Stimulated activated CD8-positive, alpha-beta memory T cell treated with anti-CD3 and anti-CD28 coated beads, Interleukin-7, amount 100 ng/mL, for 24 hours (primary cell): Measurements from ENCODE around the gene ANKH.

ENCODE experiments used
- DNase-seq: peaks from one replicate; pipeline ENCODE4 v3.0.0-alpha.2; 2020; ENCODE audit warnings: low read depth

The ANKH gene

GRCh38 chr5:14790911-14791310, 80.7 kb downstream of the ANKH start:
- no peak for DNase-seq

- DNase-seq: no peak
Measured at GRCh38 chr5:14790220-14790619, 81.4 kb downstream of the ANKH start.

- DNase-seq: no peak
Measured at GRCh38 chr5:14787801-14788579, 83.6 kb downstream of the ANKH start.

GRCh38 chr5:14783691-14784090, 87.9 kb downstream of the ANKH start:
- DNase-seq: no peak

GRCh38 chr5:14782591-14782990, 89.0 kb downstream of the ANKH start:
- no peak for DNase-seq

- DNase-seq: no peak
Measured at GRCh38 chr5:14781106-14781505, 90.5 kb downstream of the ANKH start.

- DNase-seq: no peak
Measured at GRCh38 chr5:14779975-14780374, 91.6 kb downstream of the ANKH start.

GRCh38 chr5:14778792-14779070, 92.8 kb downstream of the ANKH start:
- no peak for DNase-seq

- DNase-seq: no peak
Measured at GRCh38 chr5:14777932-14778791, 93.4 kb downstream of the ANKH start.

GRCh38 chr5:14777187-14777586, 94.4 kb downstream of the ANKH start:
- DNase-seq: no peak

- no peak for DNase-seq
Measured at GRCh38 chr5:14776602-14777001, 95.0 kb downstream of the ANKH start.

- no peak for DNase-seq
Measured at GRCh38 chr5:14775857-14776256, 95.7 kb downstream of the ANKH start.

- no peak for DNase-seq
Measured at GRCh38 chr5:14773588-14773987, 98.0 kb downstream of the ANKH start.

GRCh38 chr5:14771972-14772371, 99.6 kb downstream of the ANKH start:
- no peak for DNase-seq

GRCh38 chr5:14771189-14771588, 100.4 kb downstream of the ANKH start:
- DNase-seq: no peak

- DNase-seq: no peak
Measured at GRCh38 chr5:14768508-14769365, 102.8 kb downstream of the ANKH start.

- DNase-seq: no peak
Measured at GRCh38 chr5:14767735-14768507, 103.7 kb downstream of the ANKH start.

GRCh38 chr5:14767053-14767452, 104.5 kb downstream of the ANKH start:
- DNase-seq: no peak

- no peak for DNase-seq
Measured at GRCh38 chr5:14766584-14766983, 105.0 kb downstream of the ANKH start.

- DNase-seq: no peak
Measured at GRCh38 chr5:14765587-14765986, 106.0 kb downstream of the ANKH start.

- no peak for DNase-seq
Measured at GRCh38 chr5:14762549-14763216, 108.9 kb downstream of the ANKH start.
